GM12878 (cell line): ENCODE measurements around the gene ASIC3. TPM values are rescaled to one million over a fixed set of nuclear protein-coding genes. Genes with fewer than 3 reads are reported as not detected.
A peak's percentile ranks its signal among the peaks of the same experiment; 100 is the strongest.

Experiments
- BCL3 ChIP-seq: IDR thresholded peaks from 2 replicates; pipeline ENCODE4 v1.6.1; 2011; ENCODE audit warnings: borderline replicate concordance, low read depth, mild to moderate bottlenecking, moderate library complexity, low read length; ENCODE audit not compliant: insufficient read depth, poor library complexity, severe bottlenecking
- BHLHE40 ChIP-seq, 2 experiments: fragments of 450-650 bp in 1 of 2; IDR thresholded peaks; 2 replicates each; pipeline ENCODE4 v1.6.1; 2011 to 2017; ENCODE audit warnings: low read depth in 2 of 2, borderline replicate concordance in 1 of 2, improper control_type of control experiment in 1 of 2, low read length in 1 of 2, mild to moderate bottlenecking in 1 of 2
- CHD1 ChIP-seq: IDR thresholded peaks from 2 replicates; pipeline ENCODE4 v1.6.1; 2012; ENCODE audit warnings: low read depth, low read length, improper control_type of control experiment
- CUX1 ChIP-seq: IDR thresholded peaks from 2 replicates; pipeline ENCODE4 v1.6.1; 2012; ENCODE audit warnings: improper control_type of control experiment, low read depth, low read length; ENCODE audit not compliant: insufficient replicate concordance
- FOXM1 ChIP-seq: IDR thresholded peaks from 2 replicates; pipeline ENCODE4 v1.6.1; 2012; ENCODE audit warnings: low read depth, mild to moderate bottlenecking, inconsistent platforms, low read length, moderate library complexity
- JUND ChIP-seq: IDR thresholded peaks from 2 replicates; pipeline ENCODE4 v1.6.1; 2012; ENCODE audit warnings: low read depth, mild to moderate bottlenecking, low read length, improper control_type of control experiment, moderate library complexity
- KAT2A ChIP-seq: conservative IDR thresholded peaks from 2 replicates; pipeline ENCODE4 v1.6.1; 2011; ENCODE audit warnings: low read depth, low read length; ENCODE audit not compliant: control insufficient read depth
- MAX ChIP-seq: IDR thresholded peaks from 2 replicates; pipeline ENCODE4 v1.6.1; 2012; ENCODE audit warnings: low read depth, low read length, improper control_type of control experiment
- NBN ChIP-seq: fragments of 450-650 bp; IDR thresholded peaks from 2 replicates; pipeline ENCODE4 v1.6.1; 2016
- ZBTB33 ChIP-seq: fragments of 450-650 bp; IDR thresholded peaks from 2 replicates; pipeline ENCODE4 v1.6.1; 2017; ENCODE audit warnings: mild to moderate bottlenecking
- ZBTB4 ChIP-seq: fragments of 450-650 bp; formaldehyde crosslinking; IDR thresholded peaks from 2 replicates; pipeline ENCODE4 v1.4.0; 2022; ENCODE audit warnings: mild to moderate bottlenecking, moderate library complexity
- ZNF24 ChIP-seq: fragments of 450-650 bp; IDR thresholded peaks from 2 replicates; pipeline ENCODE4 v1.6.1; 2017; ENCODE audit warnings: antibody characterized with exemption, mild to moderate bottlenecking
- ZNF384 ChIP-seq: IDR thresholded peaks from 2 replicates; pipeline ENCODE4 v1.6.1; 2012; ENCODE audit warnings: low read depth, mild to moderate bottlenecking, low read length, improper control_type of control experiment, borderline replicate concordance
- polyA plus RNA-seq, 11 experiments: library from polyadenylated mRNA; depleted of rRNA in 4 of 11; unstranded in 6 of 11; stranded (reverse) in 5 of 11; fragments of >200 nt; fragmentation: Nextera tagmentation in 4 of 11; fragmentation: Illumina TruSeq in 1 of 11; extraction: Ambion mirVana in 4 of 11; extraction: Trizol in 1 of 11; gene quantifications; 1 replicate in 1 of 11; 2 replicates in 10 of 11; pipeline versions ENCODE4 v1.2.1 to v1.2.3, GENCODE V29; 2011 to 2016; ENCODE audit warnings: inconsistent platforms in 2 of 11, missing spikeins in 2 of 11, low read depth in 1 of 11
- total RNA-seq, 4 experiments: library from RNA; depleted of rRNA in 3 of 4; stranded (reverse); fragments of >200 nt in 3 of 4; fragmentation: Illumina TruSeq in 1 of 4; extraction: Trizol in 1 of 4; gene quantifications; 2 replicates each; pipeline versions ENCODE4 v1.2.1 to v1.2.3, GENCODE V29; 2013 to 2021

The ASIC3 gene
- total and polyA plus RNA-seq, 10 of the 15 experiments (the other 5 are each of a cell fraction or from before 2014, with no cell fraction given): 0.07 to 1.0 (median 0.44) TPM; not detected in 4

GRCh38 chr7:151059367-151060112 lies 11.2 kb downstream of the ASIC3 start, which contains the start of gene SLC4A2 (continued):
- TF ChIP-seq BCL3 (no peak), FOXM1 (no peak), CHD1 (no peak), ZNF24 (no peak), JUND (no peak), CUX1 (no peak), ZBTB33 (no peak), ZNF384 (no peak), NBN (peak; percentile 75), MAX (no peak), BHLHE40 (IDR thresholded peaks at IDR 0.05; ENCODE audit: borderline replicate concordance in 1 of 2, low read depth in 2 of 2, low read length in 1 of 2) (peak in 1 of 2 experiments; percentile 44; a peak in 1 of 4 replicates), ZBTB4 (CRISPR knock-in tag) (no peak), KAT2A (no peak)
